Panc1 (cell line): ENCODE measurements around the gene DNAJC5G. TPM values are rescaled to one million over a fixed set of nuclear protein-coding genes. Genes with fewer than 3 reads are reported as not detected.
A peak's percentile ranks its signal among the peaks of the same experiment; 100 is the strongest.

Experiments
- ATAC-seq: fragments of 200-7000 bp; cut with Tn5 transposase; 2 replicates; pipeline ENCODE4 v1.9.1; 2020; ENCODE audit warnings: mild to moderate bottlenecking, moderate library complexity
- BruUV-seq: library from RNA; stranded (reverse); fragments of 400-500 nt; replicated peaks from 2 replicates; lab custom pipeline; 2021; lab: Mats Ljungman, UMichigan
- CTCF ChIA-PET: fragments of 300-600 bp; sonication (Branson Sonifier 250); formaldehyde crosslinking; loops from one replicate; lab custom pipeline; 2022; ENCODE audit warnings: antibody characterized with exemption; lab: Charles Lee
- POLR2A ChIA-PET: fragments of 300-600 bp; sonication (Branson Sonifier 250); formaldehyde crosslinking; loops from one replicate; lab custom pipeline; 2022; ENCODE audit warnings: antibody characterized with exemption; lab: Charles Lee
- DNase-seq: peaks from one replicate; pipeline ENCODE4 v3.0.0-alpha.2; 2010; ENCODE audit warnings: low read depth, low spot score
- H3K27ac ChIP-seq: 2 replicates; pipeline ENCODE4 v1.5.1; 2011; ENCODE audit warnings: mild to moderate bottlenecking, low read length, inconsistent platforms
- H3K27me3 ChIP-seq: fragments of 200-500 bp; sonication (Bioruptor generic); 2 replicates; pipeline ENCODE4 v1.6.0; 2014; ENCODE audit warnings: low read length, inconsistent platforms; ENCODE audit not compliant: control insufficient read depth, insufficient read depth
- H3K36me3 ChIP-seq: fragments of 200-500 bp; sonication (Bioruptor generic); 2 replicates; pipeline ENCODE4 v1.5.1; 2014; ENCODE audit warnings: inconsistent platforms, mild to moderate bottlenecking, low read length, moderate library complexity; ENCODE audit not compliant: control insufficient read depth, insufficient read depth
- H3K4me1 ChIP-seq: 2 replicates; pipeline ENCODE4 v1.5.1; 2011; ENCODE audit warnings: inconsistent platforms, mild to moderate bottlenecking, low read length, moderate library complexity; ENCODE audit not compliant: control insufficient read depth, insufficient read depth
- H3K4me3 ChIP-seq, 2 experiments: 2 replicates each; pipeline ENCODE4 v1.5.1; 2011 to 2012; ENCODE audit warnings: low read depth in 2 of 2, low read length in 2 of 2, mild to moderate bottlenecking in 2 of 2, inconsistent platforms in 1 of 2, moderate library complexity in 1 of 2
- H3K9me3 ChIP-seq: fragments of 200-500 bp; sonication (Bioruptor generic); 2 replicates; pipeline ENCODE4 v1.5.1; 2014; ENCODE audit warnings: low read depth, mild to moderate bottlenecking, inconsistent platforms, low read length, moderate library complexity; ENCODE audit not compliant: control insufficient read depth, insufficient read depth
- CTCF ChIP-seq: fragments of 450-650 bp; IDR thresholded peaks from 2 replicates; pipeline ENCODE4 v1.5.1; 2017; ENCODE audit warnings: mild to moderate bottlenecking
- POLR2AphosphoS5 ChIP-seq: IDR thresholded peaks from 2 replicates; pipeline ENCODE4 v1.6.1; 2012; ENCODE audit warnings: mild to moderate bottlenecking, low read depth, low read length, moderate library complexity
- REST ChIP-seq, 2 experiments: IDR thresholded peaks; 2 replicates each; pipeline ENCODE4 v1.6.1; 2011 to 2012; ENCODE audit warnings: low read depth in 2 of 2, control low read depth in 1 of 2, low read length in 1 of 2, mild to moderate bottlenecking in 1 of 2, moderate library complexity in 1 of 2; ENCODE audit not compliant: insufficient read depth in 1 of 2
- SIN3A ChIP-seq: IDR thresholded peaks from 2 replicates; pipeline ENCODE4 v1.6.1; 2012; ENCODE audit warnings: low read depth, mild to moderate bottlenecking, low read length, moderate library complexity, borderline replicate concordance; ENCODE audit not compliant: insufficient read depth
- TCF7L2 ChIP-seq: IDR thresholded peaks from 2 replicates; pipeline ENCODE4 v1.6.1; 2011; ENCODE audit warnings: mild to moderate bottlenecking, low read depth, low read length, inconsistent platforms
- in situ Hi-C: cut with HindIII; loops from 2 replicates; pipeline ENCODE4 v1.10.0; 2016; ENCODE audit warnings: low sequenced_read_pairs, low pct_unique_long_range_greater_than_20kb
- intact Hi-C: fragments of 100-400 bp; cut with micrococcal nuclease; formaldehyde crosslinking; loops from one replicate; pipeline ENCODE4 v1.10.0; 2022; ENCODE audit not compliant: unreplicated experiment
- total RNA-seq: library from RNA; stranded (reverse); gene quantifications from one replicate; pipeline ENCODE4 v1.2.1, GENCODE V29; 2021; ENCODE audit not compliant: unreplicated experiment

DNAJC5G gene
- total RNA-seq, 1 experiment from 2014 or later = not detected

GRCh38 chr2:27261241-27261925 lies 13.8 kb upstream of the DNAJC5G start:
- no peak overlapping the region for H3K4me3 ChIP-seq
- intact Hi-C loops = no loop called here
- in situ Hi-C loops = no loop called here

GRCh38 chr2:27261926-27262298 lies 13.3 kb upstream of the DNAJC5G start:
- intact Hi-C loops = no loop called here

More at GRCh38 chr2:27261241-27261925, 13.8 kb upstream of the DNAJC5G start:
- Histone ChIP-seq H3K27ac (no peak overlapping the region), H3K27me3 (peaks cover 27% of the 10 kb centered on the region), H3K36me3 (no peaks in the 10 kb centered on the region), H3K9me3 (no peaks in the 10 kb centered on the region), H3K4me1 (peaks cover 7% of the 10 kb centered on the region)
- ATAC-seq (no peak), DNase-seq (no peak)
- BruUV-seq = no TSS peak
- TF ChIP-seq POLR2AphosphoS5 = no peak
- no peak for TF ChIP-seq TCF7L2
- TF ChIP-seq SIN3A = no peak
- TF ChIP-seq CTCF = no peak
- no peak for TF ChIP-seq REST (IDR thresholded peaks at IDR 0.05; ENCODE audit: insufficient read depth in 1 of 2, low read depth in 2 of 2, low read length in 1 of 2)
- ChIA-PET CTCF (no interaction called here), POLR2A (no interaction called here)

More at GRCh38 chr2:27261926-27262298, 13.3 kb upstream of the DNAJC5G start:
- Histone ChIP-seq H3K9me3 (no peaks in the 10 kb centered on the region), H3K27me3 (peaks cover 27% of the 10 kb centered on the region), H3K36me3 (no peaks in the 10 kb centered on the region), H3K27ac (no peak overlapping the region), H3K4me1 (peaks cover 7% of the 10 kb centered on the region), H3K4me3 (peak overlapping the region in 1 of 2 experiments; percentile 43; a peak in 1 of 4 replicates)
- BruUV-seq = no TSS peak
- TF ChIP-seq CTCF (no peak), POLR2AphosphoS5 (no peak), TCF7L2 (no peak), REST (IDR thresholded peaks at IDR 0.05; ENCODE audit: insufficient read depth in 1 of 2, low read depth in 2 of 2, low read length in 1 of 2) (no peak), SIN3A (no peak)
- in situ Hi-C loops = no loop called here
- ATAC-seq (no peak), DNase-seq (no peak)
- ChIA-PET CTCF (no interaction called here), POLR2A (no interaction called here)
